Measurements from ENCODE around the gene NRN1. TPM values are rescaled to one million over a fixed set of nuclear protein-coding genes. Genes with fewer than 3 reads are reported as not detected.
"Not testable (repeated sequence)": the region's sequence is repeated elsewhere in the genome, so short reads cannot be mapped to it uniquely, and the experiment has no call there.

NRN1 gene, protein sequence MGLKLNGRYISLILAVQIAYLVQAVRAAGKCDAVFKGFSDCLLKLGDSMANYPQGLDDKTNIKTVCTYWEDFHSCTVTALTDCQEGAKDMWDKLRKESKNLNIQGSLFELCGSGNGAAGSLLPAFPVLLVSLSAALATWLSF
- 10 to 100 TPM in 11 of 12 donors, not detected in 1; 19.3 to 41.2 (median 31.1) TPM for polyA plus RNA-seq (ENCODE audit: insufficient read length in 12 of 12)
- long read RNA-seq, donor 1, result 0 reads
- long read RNA-seq, donor 2, partial matches to known transcripts, result 12 of 16 reads
- long read RNA-seq, donor 2, other reads (novel, unspliced or antisense), result 0 of 16 reads
- long read RNA-seq, donor 3, transcript NRN1-201 (3 exons, 1,624 nt), result major isoform, 8 of 8 reads
- long read RNA-seq, donor 3, partial matches to known transcripts, result 0 of 8 reads
- long read RNA-seq, donor 3, other reads (novel, unspliced or antisense), result 0 of 8 reads
- long read RNA-seq, donor 4, transcript NRN1-201 (3 exons, 1,624 nt), result major isoform, 5 of 5 reads
- long read RNA-seq, donor 4, partial matches to known transcripts, result 0 of 5 reads
- long read RNA-seq, donor 4, other reads (novel, unspliced or antisense), result 0 of 5 reads
- long read RNA-seq, donor 5, transcript NRN1-201 (3 exons, 1,624 nt), result major isoform, 15 of 15 reads
- long read RNA-seq, donor 5, partial matches to known transcripts, result 0 of 15 reads
- long read RNA-seq, donor 5, other reads (novel, unspliced or antisense), result 0 of 15 reads
- long read RNA-seq, donor 6, partial matches to known transcripts, result 8 of 11 reads
- long read RNA-seq, donor 6, other reads (novel, unspliced or antisense), result 0 of 11 reads
- long read RNA-seq, donor 7, transcript NRN1-201 (3 exons, 1,624 nt), result major isoform, 7 of 7 reads
- long read RNA-seq, donor 7, partial matches to known transcripts, result 0 of 7 reads
- long read RNA-seq, donor 7, other reads (novel, unspliced or antisense), result 0 of 7 reads
- long read RNA-seq, donor 8, transcript NRN1-201 (3 exons, 1,624 nt), result major isoform, 22 of 23 reads
- long read RNA-seq, donor 8, partial matches to known transcripts, result 0 of 23 reads
- long read RNA-seq, donor 8, other reads (novel, unspliced or antisense), result 0 of 23 reads
- long read RNA-seq, donor 9, transcript NRN1-201 (3 exons, 1,624 nt), result major isoform, 21 of 21 reads
- long read RNA-seq, donor 9, partial matches to known transcripts, result 0 of 21 reads
- long read RNA-seq, donor 9, other reads (novel, unspliced or antisense), result 0 of 21 reads
- long read RNA-seq, donor 10, transcript NRN1-201 (3 exons, 1,624 nt), result major isoform, 22 of 22 reads
- long read RNA-seq, donor 10, partial matches to known transcripts, result 0 of 22 reads
- long read RNA-seq, donor 10, other reads (novel, unspliced or antisense), result 0 of 22 reads
- long read RNA-seq, donor 11, transcript NRN1-201 (3 exons, 1,624 nt), result major isoform, 16 of 16 reads
- long read RNA-seq, donor 11, partial matches to known transcripts, result 0 of 16 reads
- long read RNA-seq, donor 11, other reads (novel, unspliced or antisense), result 0 of 16 reads

DNA sequence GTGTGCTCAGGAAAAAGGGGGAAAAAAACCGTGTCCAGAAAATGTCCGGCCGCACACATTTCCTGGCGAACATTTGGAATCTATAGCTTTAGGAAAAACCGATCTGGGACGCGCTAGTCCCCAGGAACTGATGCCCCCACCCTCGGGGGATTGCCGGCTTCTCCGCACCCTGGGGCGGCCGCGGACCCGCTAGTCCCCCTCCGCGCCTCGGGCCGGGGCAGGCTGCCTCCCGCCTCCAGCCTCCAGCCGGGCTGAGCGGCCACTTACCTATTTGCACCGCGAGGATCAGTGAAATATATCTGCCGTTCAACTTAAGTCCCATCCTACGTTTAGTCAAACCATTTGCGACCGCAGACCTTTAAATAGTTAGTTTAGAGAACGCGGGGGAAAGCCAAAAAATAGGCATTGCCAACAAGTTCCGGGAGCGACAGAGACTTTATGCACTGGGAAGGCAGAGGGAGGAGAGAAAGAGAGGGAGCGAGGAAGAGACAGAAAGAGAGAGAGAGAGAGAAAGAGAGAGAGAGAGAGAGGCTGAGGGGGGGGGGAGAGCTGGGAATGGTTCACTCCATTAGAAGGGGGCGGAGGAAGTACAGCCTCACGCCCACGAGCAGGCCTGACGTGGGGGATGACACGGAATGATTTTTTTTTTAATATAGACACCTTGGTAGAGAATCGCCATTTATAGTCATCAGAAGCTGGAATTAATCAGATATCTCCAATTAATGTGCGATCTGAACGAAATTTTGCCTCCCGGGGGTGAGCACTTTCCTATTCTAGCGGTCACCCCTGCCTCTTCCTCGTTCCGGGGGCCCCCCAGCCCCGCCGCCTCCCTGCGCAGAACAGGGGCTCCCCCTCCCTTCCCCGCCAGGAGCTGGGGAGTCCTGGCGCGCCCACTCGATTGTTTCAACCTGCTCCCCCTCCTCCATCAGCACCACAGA is at the start of gene NRN1:
TSS of gene NRN1 (minus strand) at position 498 of the 938 bp plus-strand sequence. CDS start at position 322, 176 bp downstream.
- peak; percentile 71 for DNase-seq

GRCh38 chr6:6052216-6052615 is 45.5 kb upstream of the NRN1 start:
- DNase-seq, result peak; percentile 17

GRCh38 chr6:6046716-6047115 is 40.0 kb upstream of the NRN1 start:
- DNase-seq, result no peak

DNA sequence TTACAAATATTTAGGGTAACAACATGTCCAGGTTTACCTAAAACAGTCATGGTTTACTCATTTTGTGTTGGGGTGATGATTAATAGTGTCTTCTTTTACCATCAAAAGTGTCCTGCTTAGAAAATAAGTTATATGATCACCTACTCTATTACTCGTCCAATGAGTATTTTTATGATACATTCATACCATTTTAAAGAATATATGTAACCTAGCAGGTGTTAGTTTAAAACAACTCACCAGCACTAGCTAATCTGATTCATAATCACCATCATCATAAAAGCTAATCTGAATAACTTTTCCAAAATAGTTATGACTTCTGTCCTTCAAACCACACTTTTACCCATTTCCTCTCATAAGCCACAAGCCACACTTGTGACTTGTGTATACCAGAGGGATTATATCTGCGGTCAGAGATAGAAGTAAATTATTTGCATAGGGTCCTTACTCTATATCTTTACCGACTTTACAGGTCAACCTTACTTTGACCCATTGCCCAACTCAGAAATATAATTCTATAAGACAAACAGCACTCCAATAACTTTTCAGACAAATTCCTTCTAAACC is 33.3 kb upstream of the NRN1 start:
- no peak for DNase-seq

DNA sequence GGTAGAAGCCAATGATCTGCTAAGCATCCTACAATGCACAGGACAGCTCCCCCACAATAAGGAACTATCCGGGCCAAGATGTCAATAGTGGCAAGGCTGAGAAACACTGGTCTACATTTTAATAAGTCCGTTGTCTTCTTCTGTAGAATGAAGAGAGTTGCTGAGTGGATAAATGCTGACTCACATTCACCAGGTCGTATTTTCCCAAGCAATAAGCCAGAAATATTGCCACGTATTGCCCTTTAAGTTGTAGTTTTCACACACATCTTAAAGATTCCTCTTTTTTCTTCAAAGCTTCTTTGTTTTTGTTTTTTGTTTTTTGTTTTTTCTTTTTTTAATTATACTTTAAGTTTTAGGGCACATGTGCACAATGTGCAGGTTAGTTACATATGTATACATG is 30.5 kb upstream of the NRN1 start:
- no peak for DNase-seq

DNA sequence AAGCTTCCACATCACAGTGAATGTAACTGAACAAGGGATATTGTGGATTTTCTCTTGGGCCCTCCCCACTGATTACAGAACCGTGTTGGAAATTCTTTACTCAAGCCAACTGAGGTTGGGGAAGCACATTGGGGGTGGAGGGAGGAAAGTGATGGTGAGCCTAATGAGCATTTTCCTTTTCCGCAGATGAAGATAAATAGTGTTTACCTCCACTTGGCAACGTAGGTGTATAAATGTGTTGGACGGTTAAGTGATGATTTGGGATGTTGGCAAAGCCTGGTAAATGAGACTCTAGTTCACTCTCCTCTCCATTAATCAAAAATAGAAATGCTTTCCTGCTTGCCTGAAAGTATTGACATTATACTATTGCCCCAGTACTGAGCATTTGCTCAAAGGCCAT is 27.1 kb upstream of the NRN1 start:
- DNase-seq, result no peak

DNA sequence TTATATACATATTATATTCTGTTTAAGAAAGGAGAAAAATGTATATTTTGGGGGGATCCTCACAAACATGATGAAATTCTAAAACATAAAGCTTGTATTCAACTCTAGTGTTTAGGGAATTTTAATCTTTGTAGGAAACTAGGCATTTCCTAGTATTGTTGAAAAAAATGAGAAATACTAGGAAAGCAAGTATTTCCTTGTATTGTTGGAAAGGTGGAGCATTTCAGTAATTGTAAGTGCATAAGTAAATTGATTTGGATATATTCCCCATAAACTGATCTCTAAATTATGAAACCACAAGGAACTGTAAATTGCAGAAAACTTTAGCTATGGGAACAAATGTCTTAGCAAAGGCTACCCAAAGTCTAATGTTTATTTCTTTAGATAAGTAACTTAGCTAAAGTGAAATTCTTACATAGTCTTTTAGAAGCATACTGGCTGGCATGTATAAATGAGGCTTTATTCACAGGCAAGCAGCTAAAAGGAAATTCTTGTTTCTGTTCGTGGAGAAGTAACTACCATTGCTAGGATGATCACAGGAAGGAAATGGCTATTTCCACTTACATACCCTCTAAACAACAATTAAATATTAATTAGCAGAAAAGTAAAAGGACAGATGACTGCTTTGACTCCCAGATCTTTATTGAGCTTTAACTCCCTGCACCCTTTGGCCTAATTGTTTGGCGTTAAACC is 19.9 kb upstream of the NRN1 start:
- no peak for DNase-seq

DNA sequence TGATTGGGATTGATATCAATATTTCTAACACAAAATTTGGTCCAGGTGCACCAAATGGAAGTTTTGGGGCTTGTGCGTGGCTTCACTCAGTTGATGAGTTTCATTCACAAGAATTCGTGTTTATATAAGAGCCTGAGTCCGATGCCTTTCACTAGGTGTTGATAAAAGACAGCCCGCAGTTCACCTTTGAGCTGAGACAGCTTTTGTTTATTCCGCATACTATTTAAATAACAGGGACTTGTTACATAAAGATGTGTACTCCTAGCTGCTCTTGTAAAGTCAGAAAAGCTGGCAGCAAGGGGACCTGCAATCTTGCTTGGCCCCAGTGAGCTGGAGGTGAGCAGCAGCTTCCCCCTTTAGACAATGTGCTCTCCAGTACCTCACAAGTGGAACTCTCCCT is 19.0 kb upstream of the NRN1 start:
- DNase-seq, result no peak

DNA sequence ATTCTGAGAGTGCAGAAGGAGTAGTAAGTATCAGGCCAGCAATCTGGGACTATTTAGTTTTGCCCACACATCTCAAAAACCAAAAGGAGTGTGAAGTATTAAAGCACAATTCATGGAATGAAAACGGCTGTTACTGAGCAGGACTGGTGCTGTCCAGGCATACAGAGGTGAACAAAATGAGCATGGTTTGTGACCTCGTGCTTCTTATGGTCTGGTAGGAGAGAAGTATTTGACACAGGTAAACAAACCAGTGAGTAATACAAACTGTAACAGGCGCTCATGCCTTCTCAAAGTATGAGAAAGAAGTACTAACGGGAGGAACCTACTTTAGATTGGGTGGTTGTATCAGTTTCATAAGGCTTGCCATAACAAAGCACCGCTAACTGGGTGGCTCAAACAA is 17.5 kb upstream of the NRN1 start:
- no peak for DNase-seq

DNA sequence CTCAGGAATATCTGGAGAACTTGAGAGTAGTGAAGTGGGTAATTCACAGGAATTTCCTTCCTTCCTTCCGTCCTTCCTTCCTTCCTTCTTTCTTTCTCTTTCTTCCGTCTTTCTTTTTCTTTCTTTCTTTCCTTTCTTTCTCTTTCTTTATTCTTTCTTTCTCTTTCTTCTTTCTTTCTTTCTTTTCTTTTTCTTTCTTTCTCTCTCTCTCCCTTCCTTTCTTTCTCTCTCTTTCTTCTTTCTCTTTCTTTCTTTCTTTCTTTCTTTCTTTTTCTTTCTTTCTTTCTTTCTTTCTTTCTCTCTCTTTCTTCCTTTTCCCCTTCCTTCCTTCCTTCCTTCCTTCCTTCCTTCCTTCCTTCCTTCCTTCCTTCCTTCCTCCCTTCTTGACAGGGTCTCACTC is 16.1 kb upstream of the NRN1 start:
- not testable (repeated sequence) for DNase-seq

DNA sequence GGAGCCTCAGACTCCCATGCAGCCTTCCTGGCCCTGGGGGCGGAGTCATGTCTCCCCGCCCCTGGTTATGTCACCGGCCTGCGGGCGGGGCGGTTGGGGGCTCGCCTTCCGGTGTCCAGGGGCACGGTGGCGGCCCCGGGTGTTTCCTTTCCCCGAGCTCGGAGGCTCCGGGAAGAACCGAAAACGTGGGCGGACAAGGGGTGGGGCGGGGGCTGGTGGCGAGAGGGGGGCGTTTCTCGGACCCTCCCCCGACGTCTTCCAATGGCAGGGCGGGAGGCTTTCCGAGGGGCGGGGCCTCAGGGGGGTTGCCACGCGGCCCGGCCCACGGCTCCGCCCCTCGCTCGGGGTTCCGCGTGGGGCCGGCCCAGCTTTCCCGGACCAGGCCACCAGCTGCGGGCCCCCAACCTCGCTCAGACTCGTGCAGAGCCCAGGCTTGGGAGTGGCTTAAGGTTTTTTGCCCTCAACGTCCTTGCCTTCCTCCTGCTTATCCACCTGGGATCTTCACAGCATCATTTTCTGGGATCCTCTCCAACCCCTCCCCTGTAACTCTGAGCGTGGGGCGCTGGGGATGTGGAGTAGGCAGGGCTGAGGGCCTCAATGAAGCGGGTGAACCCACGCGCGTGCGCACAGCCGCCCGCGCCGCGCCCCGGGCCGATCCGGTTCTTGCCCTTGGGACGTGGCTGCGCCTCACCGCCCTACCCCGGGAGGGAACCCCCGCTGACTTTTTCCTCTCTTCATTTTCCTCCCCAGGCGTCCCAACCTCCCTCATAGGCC is 2.1 kb upstream of the NRN1 start:
- peak; percentile 88 for DNase-seq

DNA sequence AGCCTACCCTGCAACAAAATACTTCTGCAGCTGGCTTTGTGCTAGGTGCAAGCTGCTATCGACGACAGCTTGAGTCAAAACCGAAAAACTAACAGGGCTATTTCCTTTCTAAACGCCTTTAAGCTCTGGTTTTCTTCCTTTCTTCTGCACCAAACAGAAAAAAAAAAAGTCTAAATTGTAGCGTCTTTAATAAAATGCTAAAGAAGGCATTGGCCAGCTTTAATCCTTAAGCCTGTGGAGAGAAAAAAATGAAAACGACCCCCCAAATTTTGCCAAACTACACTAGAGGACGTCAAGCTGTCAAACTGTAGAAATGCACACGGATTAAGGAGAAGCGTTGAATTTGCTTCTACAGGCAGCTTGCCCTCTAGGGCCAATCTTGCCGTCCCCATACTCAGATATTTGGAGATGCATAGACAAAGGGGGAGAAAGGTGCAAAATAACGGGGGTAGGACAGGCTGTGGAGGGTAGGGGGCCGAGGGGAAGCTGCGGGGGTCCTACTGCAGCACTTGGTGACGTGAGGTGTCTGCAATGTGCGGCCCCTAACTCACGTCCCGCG is 1.4 kb upstream of the NRN1 start:
- peak; percentile 43 for DNase-seq

DNA sequence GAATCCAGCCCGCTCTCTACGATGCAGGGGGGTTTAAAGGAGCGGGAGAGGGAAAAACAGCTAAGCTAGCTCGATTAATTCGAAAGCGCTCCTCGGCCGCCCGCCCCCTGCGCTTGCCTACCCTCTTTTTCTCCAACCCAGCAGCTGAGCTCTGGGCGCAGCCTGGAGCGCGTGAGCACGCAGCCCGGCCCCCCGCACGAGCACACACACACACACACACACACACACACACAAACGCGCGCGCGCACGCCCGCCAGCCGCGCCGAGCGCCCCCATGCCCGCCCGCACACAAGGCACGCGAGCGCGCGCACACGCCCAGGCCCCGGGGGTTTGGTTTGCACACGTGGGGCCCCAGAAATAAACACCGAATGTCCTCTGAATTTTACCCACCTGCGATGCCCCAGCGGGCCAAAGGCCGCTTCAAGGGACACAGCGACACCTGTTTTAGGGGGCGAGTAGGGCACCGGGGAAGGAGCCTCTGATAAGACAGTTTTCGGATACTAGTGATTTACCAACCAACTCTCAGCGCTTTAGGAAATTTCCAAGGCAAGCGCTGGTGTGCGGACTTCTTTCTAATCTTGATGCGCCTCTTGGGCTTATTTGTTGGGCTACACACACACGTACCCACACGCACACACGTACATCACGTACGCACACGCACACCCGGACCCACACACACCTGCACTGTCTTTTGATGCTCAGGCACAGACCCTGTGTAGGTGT is 802 bp upstream of the NRN1 start:
- DNase-seq, result peak; percentile 53

GRCh38 chr6:6006006-6006427 is 708 bp downstream of the NRN1 start:
- no peak for DNase-seq

GRCh38 chr6:6005051-6006005 is 1.4 kb downstream of the NRN1 start:
- no peak for DNase-seq

DNA sequence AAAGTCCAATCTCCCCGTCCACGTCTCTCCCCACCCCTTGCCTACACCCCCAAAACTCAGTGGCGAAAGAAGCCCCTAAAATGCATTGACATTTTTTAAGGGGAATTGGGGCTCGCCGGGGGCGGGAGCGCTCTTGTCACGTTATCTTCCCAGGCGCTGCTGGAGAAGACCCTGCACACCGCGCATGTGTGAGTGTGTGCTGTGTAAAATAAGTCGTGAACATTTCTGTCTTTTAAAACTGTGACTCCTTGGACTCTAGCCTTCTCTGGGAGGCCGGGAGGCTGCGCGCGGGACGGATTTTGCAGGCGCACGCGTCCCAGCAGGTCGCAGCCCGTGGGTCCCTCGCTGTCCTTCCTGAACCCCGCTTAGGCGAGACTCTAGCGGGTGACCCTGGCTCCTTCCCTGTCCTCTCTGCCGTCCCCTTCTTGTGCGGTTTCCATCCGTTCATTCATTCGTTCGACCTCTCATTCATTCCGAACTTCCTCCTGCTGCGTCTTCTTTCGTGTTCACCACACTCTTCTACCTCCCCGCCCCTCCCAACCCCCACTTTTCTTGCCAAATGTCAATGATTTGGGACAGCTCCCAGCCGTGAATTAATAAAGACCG is 2.2 kb downstream of the NRN1 start:
- peak; percentile 53 for DNase-seq

Data from muscle of arm (tissue), 14 donors.